Measurements from ENCODE around the gene SMIM14.
A peak's percentile ranks its signal among the peaks of the same experiment; 100 is the strongest.

- peak; percentile 31 for TF ChIP-seq CTCF (IDR thresholded peaks at IDR 0.05; ENCODE audit: insufficient read depth, low read length, poor library complexity, severe bottlenecking)
- no peak for TF ChIP-seq EZH2phosphoT487 (conservative IDR thresholded peaks at IDR 0.05; ENCODE audit: low read length)
Measured at GRCh38 chr4:39658756-39659155, 20.1 kb upstream of the SMIM14 start.
